ENCODE measurements around the gene RPP14. TPM values are rescaled to one million over a fixed set of nuclear protein-coding genes. Genes with fewer than 3 reads are reported as not detected.

Gene RPP14
- total RNA-seq, 1 experiment from 2014 or later: 14.6 TPM

GRCh38 chr3:58355179-58355578 lies 49.1 kb downstream of the RPP14 start:
- no peak for DNase-seq (ENCODE audit: low read depth)

DNA sequence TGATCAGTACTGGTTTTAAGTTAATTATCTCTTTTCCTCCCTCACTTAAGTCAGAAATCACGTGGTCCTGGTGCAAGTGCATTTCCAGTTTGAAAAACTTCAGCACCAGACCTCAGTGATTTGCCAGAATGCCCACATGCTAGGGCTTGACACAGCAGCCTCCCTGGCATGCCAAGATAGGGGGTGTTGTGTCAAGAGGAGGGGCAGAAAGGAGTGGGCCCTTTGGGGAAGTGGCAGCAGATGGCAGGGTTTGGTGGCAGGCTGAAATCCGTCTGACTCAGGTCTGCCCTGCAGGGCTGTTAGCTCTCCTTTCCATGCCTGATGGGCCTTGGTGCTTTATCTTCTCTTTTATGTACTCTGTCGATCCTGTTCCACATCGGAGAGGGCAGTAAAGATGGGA lies 50.0 kb downstream of the RPP14 start:
- peak; percentile 5 for DNase-seq (ENCODE audit: low read depth)

DNA sequence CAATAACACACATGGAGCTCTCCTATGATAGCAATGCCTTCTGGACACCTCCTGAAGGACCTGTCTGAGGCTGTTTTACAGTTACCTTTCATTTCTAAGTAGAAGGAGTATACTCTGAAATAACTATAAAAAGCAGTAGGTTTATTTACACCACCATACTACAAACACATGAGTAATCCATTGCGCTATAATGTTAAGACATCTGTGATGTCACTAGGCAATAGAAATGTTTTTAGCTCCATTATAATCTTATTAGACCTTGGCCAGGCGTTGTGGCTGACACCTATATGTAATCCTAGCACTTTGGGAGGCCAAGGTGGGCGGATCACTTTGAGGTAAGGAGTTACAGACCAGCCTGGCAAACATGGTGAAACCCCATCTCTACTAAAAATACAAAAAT lies 51.4 kb downstream of the RPP14 start:
- no peak for DNase-seq (ENCODE audit: low read depth)

DNA sequence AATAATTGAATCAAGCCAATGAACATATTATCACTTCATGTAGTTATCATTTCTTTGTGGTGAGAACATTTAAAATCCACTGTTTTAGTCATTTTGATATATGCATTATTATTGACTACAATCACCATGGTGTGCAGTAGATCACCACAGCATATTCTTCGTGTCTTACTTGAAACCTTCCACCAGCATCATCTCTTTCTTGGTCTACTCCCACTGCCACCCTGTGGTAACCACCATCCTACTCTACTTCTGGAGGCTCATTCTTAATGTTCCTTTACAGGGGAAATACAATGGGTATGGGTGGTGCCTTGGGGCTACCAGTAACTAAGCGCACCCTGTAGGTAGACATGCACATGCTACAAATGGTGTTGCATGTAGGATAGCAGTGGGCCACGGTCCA lies 52.0 kb downstream of the RPP14 start:
- no peak for DNase-seq (ENCODE audit: low read depth)

GRCh38 chr3:58358808-58359207 lies 52.8 kb downstream of the RPP14 start:
- no peak for DNase-seq (ENCODE audit: low read depth)

- no peak for DNase-seq (ENCODE audit: low read depth)
These were observed 53.6 kb downstream of the RPP14 start for GRCh38 chr3:58359621-58360020.

- no peak for DNase-seq (ENCODE audit: low read depth)
These were observed 55.8 kb downstream of the RPP14 start for GRCh38 chr3:58361866-58362265.

DNA sequence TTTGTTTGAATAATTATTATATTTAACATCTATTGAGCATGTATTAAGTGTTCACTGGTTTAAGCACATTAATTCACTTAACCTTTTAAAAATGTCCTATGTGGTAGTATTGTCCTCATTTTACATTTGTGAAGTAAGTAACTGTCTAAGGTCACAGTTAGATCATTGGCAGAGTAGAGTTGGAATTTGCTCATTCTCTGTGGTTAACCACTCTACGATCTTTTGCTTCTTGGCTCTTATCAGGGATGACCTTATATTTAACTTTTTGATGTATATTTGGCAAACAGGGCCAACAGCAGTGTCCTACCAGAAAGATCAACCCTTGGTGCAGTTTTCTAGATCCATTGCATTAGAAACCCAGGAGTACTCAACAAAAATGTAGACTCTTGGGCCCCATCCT lies 60.7 kb downstream of the RPP14 start:
- peak; percentile 47 for DNase-seq (ENCODE audit: low read depth)

- no peak for DNase-seq (ENCODE audit: low read depth)
These were observed 63.0 kb downstream of the RPP14 start for GRCh38 chr3:58369038-58369437.

Other genes with a start within 250 kb of the RPP14 start
- gene DNASE1L3, start 95.3 kb upstream of the RPP14 start, total RNA-seq (2014; rRNA removed; shearing (Covaris generic)): not detected in 2 replicates
- gene ABHD6, start 68.5 kb upstream of the RPP14 start, total RNA-seq (2014; rRNA removed; shearing (Covaris generic)): 11.6 and 11.9 TPM in 2 replicates
- 10.4 and 10.6 TPM in 2 replicates for gene HTD2, start 275 bp downstream of the RPP14 start, total RNA-seq (2014; rRNA removed; shearing (Covaris generic))
- 27.1 and 32.2 TPM in 2 replicates for gene PXK, start 26.6 kb downstream of the RPP14 start, total RNA-seq (2014; rRNA removed; shearing (Covaris generic))
- gene PDHB, start 127.6 kb downstream of the RPP14 start, total RNA-seq (2014; rRNA removed; shearing (Covaris generic)): 172 and 254 TPM in 2 replicates
- 5.7 and 11.6 TPM in 2 replicates for gene KCTD6, start 185.9 kb downstream of the RPP14 start, total RNA-seq (2014; rRNA removed; shearing (Covaris generic))
- 2.8 and 18.5 TPM in 2 replicates for gene ACOX2, start 230.9 kb downstream of the RPP14 start, total RNA-seq (2014; rRNA removed; shearing (Covaris generic))

All from M059J (cell line).